ENCODE results near the gene PILRB.
"Not testable (repeated sequence)": the region's sequence is repeated elsewhere in the genome, so short reads cannot be mapped to it uniquely, and the experiment has no call there.

The PILRB gene

GRCh38 chr7:100342765-100343164 lies 15.2 kb upstream of the PILRB start:
- H3K9me3 ChIP-seq (ENCODE audit: severe bottlenecking), result no peaks in the 10 kb centered on the region
- no peak for DNase-seq (ENCODE audit: low spot score)
- peaks cover 26% of the 10 kb centered on the region for H3K4me1 ChIP-seq (ENCODE audit: insufficient read depth, poor library complexity, severe bottlenecking)
- TF ChIP-seq CTCF (IDR thresholded peaks at IDR 0.05; ENCODE audit: poor library complexity, severe bottlenecking), result no peak
- peaks cover 87% of the 10 kb centered on the region for H3K36me3 ChIP-seq (ENCODE audit: low read depth)
- no peak overlapping the region for H3K27ac ChIP-seq (ENCODE audit: poor library complexity, severe bottlenecking)
- H3K27me3 ChIP-seq (ENCODE audit: insufficient read depth, poor library complexity, severe bottlenecking), result no peaks in the 10 kb centered on the region
- H3K4me3 ChIP-seq (ENCODE audit: severe bottlenecking), result no peak overlapping the region
- no peak for ATAC-seq (ENCODE audit: low read depth)

GRCh38 chr7:100344124-100344559 lies 13.8 kb upstream of the PILRB start:
- not testable (repeated sequence) for H3K27me3 ChIP-seq (ENCODE audit: insufficient read depth, poor library complexity, severe bottlenecking); DNase-seq (ENCODE audit: low spot score); ATAC-seq (ENCODE audit: low read depth); H3K4me3 ChIP-seq (ENCODE audit: severe bottlenecking); H3K9me3 ChIP-seq (ENCODE audit: severe bottlenecking)
- Histone ChIP-seq H3K36me3 (ENCODE audit: low read depth) (peaks cover 91% of the 10 kb centered on the region), H3K27ac (ENCODE audit: poor library complexity, severe bottlenecking) (peak overlapping the region; percentile 26), H3K4me1 (ENCODE audit: insufficient read depth, poor library complexity, severe bottlenecking) (peaks cover 21% of the 10 kb centered on the region)

GRCh38 chr7:100344560-100345287 lies 13.2 kb upstream of the PILRB start:
- peak; percentile 39 for TF ChIP-seq CTCF (IDR thresholded peaks at IDR 0.05; ENCODE audit: poor library complexity, severe bottlenecking)
- not testable (repeated sequence) for H3K4me3 ChIP-seq (ENCODE audit: severe bottlenecking)

GRCh38 chr7:100345288-100345672 lies 12.6 kb upstream of the PILRB start:
- peaks cover 93% of the 10 kb centered on the region for H3K36me3 ChIP-seq (ENCODE audit: low read depth)
- ATAC-seq (ENCODE audit: low read depth), result peak; percentile 33; the same call in 1 of the 3 replicates
- TF ChIP-seq CTCF (IDR thresholded peaks at IDR 0.05; ENCODE audit: poor library complexity, severe bottlenecking), result peak; percentile 40
- H3K4me3 ChIP-seq (ENCODE audit: severe bottlenecking); H3K9me3 ChIP-seq (ENCODE audit: severe bottlenecking); H3K27me3 ChIP-seq (ENCODE audit: insufficient read depth, poor library complexity, severe bottlenecking); DNase-seq (ENCODE audit: low spot score): not testable (repeated sequence)
- peak overlapping the region; percentile 26 for H3K27ac ChIP-seq (ENCODE audit: poor library complexity, severe bottlenecking)
- peaks cover 21% of the 10 kb centered on the region for H3K4me1 ChIP-seq (ENCODE audit: insufficient read depth, poor library complexity, severe bottlenecking)

More at GRCh38 chr7:100344560-100345287, 13.2 kb upstream of the PILRB start:
- not testable (repeated sequence) for DNase-seq (ENCODE audit: low spot score); H3K9me3 ChIP-seq (ENCODE audit: severe bottlenecking); H3K27me3 ChIP-seq (ENCODE audit: insufficient read depth, poor library complexity, severe bottlenecking)
- H3K27ac ChIP-seq (ENCODE audit: poor library complexity, severe bottlenecking), result peak overlapping the region; percentile 26
- ATAC-seq (ENCODE audit: low read depth), result peak; percentile 84
- peaks cover 21% of the 10 kb centered on the region for H3K4me1 ChIP-seq (ENCODE audit: insufficient read depth, poor library complexity, severe bottlenecking)
- H3K36me3 ChIP-seq (ENCODE audit: low read depth), result peaks cover 91% of the 10 kb centered on the region

- DNase-seq (ENCODE audit: low spot score) (no peak), ATAC-seq (ENCODE audit: low read depth) (no peak)
- peaks cover 7% of the 10 kb centered on the region for H3K4me1 ChIP-seq (ENCODE audit: insufficient read depth, poor library complexity, severe bottlenecking)
- TF ChIP-seq CTCF (IDR thresholded peaks at IDR 0.05; ENCODE audit: poor library complexity, severe bottlenecking), result no peak
- no peaks in the 10 kb centered on the region for H3K9me3 ChIP-seq (ENCODE audit: severe bottlenecking)
- no peak overlapping the region for H3K27ac ChIP-seq (ENCODE audit: poor library complexity, severe bottlenecking)
- H3K36me3 ChIP-seq (ENCODE audit: low read depth), result peaks cover 92% of the 10 kb centered on the region
- no peak overlapping the region for H3K4me3 ChIP-seq (ENCODE audit: severe bottlenecking)
- no peaks in the 10 kb centered on the region for H3K27me3 ChIP-seq (ENCODE audit: insufficient read depth, poor library complexity, severe bottlenecking)
These were observed 11.0 kb upstream of the PILRB start for GRCh38 chr7:100346921-100347320.

Measured in RWPE2 (cell line).